H9 (cell line): ENCODE measurements around the gene EFTUD2. TPM values are rescaled to one million over a fixed set of nuclear protein-coding genes. Genes with fewer than 3 reads are reported as not detected.

Experiments used
- DNase-seq: peaks from one replicate; pipeline ENCODE4 v3.0.0-alpha.2; 2017
- H2AFZ ChIP-seq: one replicate; pipeline ENCODE4 v1.6.1; 2013; ENCODE audit warnings: mild to moderate bottlenecking, low read length, control low read depth, moderate library complexity
- H2AK5ac ChIP-seq: 2 replicates; pipeline ENCODE4 v1.6.1; 2013; ENCODE audit warnings: low read length, control low read depth, mixed read lengths; ENCODE audit not compliant: insufficient read length
- H2BK120ac ChIP-seq: one replicate; pipeline ENCODE4 v1.6.1; 2013; ENCODE audit warnings: low read depth, mild to moderate bottlenecking, low read length, control low read depth, inconsistent platforms; ENCODE audit not compliant: poor library complexity, severe bottlenecking
- H2BK12ac ChIP-seq: 2 replicates; pipeline ENCODE4 v1.6.1; 2013; ENCODE audit warnings: low read length, control low read depth, mixed read lengths, low read depth; ENCODE audit not compliant: insufficient read length
- H2BK15ac ChIP-seq: 2 replicates; pipeline ENCODE4 v1.6.1; 2013; ENCODE audit warnings: low read depth, low read length, control low read depth
- H2BK20ac ChIP-seq: one replicate; pipeline ENCODE4 v1.6.1; 2013; ENCODE audit warnings: low read depth, mild to moderate bottlenecking, low read length, control low read depth, inconsistent platforms; ENCODE audit not compliant: poor library complexity, severe bottlenecking
- H2BK5ac ChIP-seq: 2 replicates; pipeline ENCODE4 v1.6.1; 2013; ENCODE audit warnings: low read length, control low read depth, mixed read lengths; ENCODE audit not compliant: insufficient read length
- H3K14ac ChIP-seq: 2 replicates; pipeline ENCODE4 v1.6.1; 2013; ENCODE audit warnings: low read length, control low read depth; ENCODE audit not compliant: insufficient read depth
- H3K18ac ChIP-seq: 2 replicates; pipeline ENCODE4 v1.6.1; 2013; ENCODE audit warnings: low read depth, mild to moderate bottlenecking, mixed read lengths, low read length, control low read depth; ENCODE audit not compliant: insufficient read length
- H3K23ac ChIP-seq: 2 replicates; pipeline ENCODE4 v1.6.1; 2013; ENCODE audit warnings: low read length, control low read depth, mixed read lengths, low read depth; ENCODE audit not compliant: insufficient read length
- H3K23me2 ChIP-seq: 2 replicates; pipeline ENCODE4 v1.6.1; 2013; ENCODE audit warnings: low read depth, mild to moderate bottlenecking, mixed read lengths, low read length, control low read depth; ENCODE audit not compliant: insufficient read length, poor library complexity, severe bottlenecking
- H3K27ac ChIP-seq: 2 replicates; pipeline ENCODE4 v1.5.1; 2013; ENCODE audit warnings: low read length, control low read depth, mixed read lengths, low read depth; ENCODE audit not compliant: insufficient read length
- H3K27me3 ChIP-seq: 2 replicates; pipeline ENCODE4 v1.6.1; 2013; ENCODE audit warnings: low read length, control low read depth, inconsistent platforms; ENCODE audit not compliant: insufficient read depth
- H3K4ac ChIP-seq: 2 replicates; pipeline ENCODE4 v1.6.1; 2013; ENCODE audit warnings: low read depth, mild to moderate bottlenecking, control low read depth, inconsistent platforms, low read length, moderate library complexity
- H3K4me1 ChIP-seq: 2 replicates; pipeline ENCODE4 v1.6.1; 2013; ENCODE audit warnings: low read length, control low read depth, inconsistent platforms; ENCODE audit not compliant: insufficient read depth
- H3K4me2 ChIP-seq: 2 replicates; pipeline ENCODE4 v1.6.1; 2013; ENCODE audit warnings: low read length, control low read depth, mixed read lengths; ENCODE audit not compliant: insufficient read length, insufficient read depth
- H3K56ac ChIP-seq: 2 replicates; pipeline ENCODE4 v1.6.1; 2013; ENCODE audit warnings: low read depth, mild to moderate bottlenecking, mixed read lengths, low read length, control low read depth; ENCODE audit not compliant: insufficient read length
- H3K79me1 ChIP-seq: 2 replicates; pipeline ENCODE4 v1.6.1; 2013; ENCODE audit warnings: low read depth, mild to moderate bottlenecking, moderate library complexity, low read length, control low read depth, inconsistent platforms; ENCODE audit not compliant: insufficient read depth, poor library complexity, severe bottlenecking
- H3K79me2 ChIP-seq: 2 replicates; pipeline ENCODE4 v1.6.1; 2013; ENCODE audit warnings: low read length, control low read depth, inconsistent platforms; ENCODE audit not compliant: insufficient read depth
- H3K9ac ChIP-seq: 2 replicates; pipeline ENCODE4 v1.6.1; 2013; ENCODE audit warnings: low read length, control low read depth, mixed read lengths; ENCODE audit not compliant: insufficient read length; ENCODE audit errors: extremely low read depth
- H3K9me3 ChIP-seq: one replicate; pipeline ENCODE4 v1.6.1; 2013; ENCODE audit warnings: low read depth, low read length, inconsistent platforms; ENCODE audit not compliant: control insufficient read depth
- H3T11ph ChIP-seq: one replicate; pipeline ENCODE4 v1.6.1; 2013; ENCODE audit warnings: mild to moderate bottlenecking, low read length, control low read depth, inconsistent platforms
- H4K20me1 ChIP-seq: one replicate; pipeline ENCODE4 v1.6.1; 2013; ENCODE audit not compliant: control insufficient read depth, insufficient read length, insufficient read depth
- H4K5ac ChIP-seq: 2 replicates; pipeline ENCODE4 v1.6.1; 2013; ENCODE audit warnings: low read depth, mild to moderate bottlenecking, mixed read lengths, low read length, control low read depth; ENCODE audit not compliant: insufficient read length
- H4K8ac ChIP-seq: replicated peaks from 2 replicates; pipeline ENCODE4 v1.6.1; 2013; ENCODE audit warnings: low read length, control low read depth, mixed read lengths, low read depth; ENCODE audit not compliant: insufficient read length
- H4K91ac ChIP-seq: 2 replicates; pipeline ENCODE4 v1.6.1; 2013; ENCODE audit warnings: low read depth, mild to moderate bottlenecking, moderate library complexity, mixed read lengths, low read length, control low read depth; ENCODE audit not compliant: insufficient read length
- H3K27ac Mint-ChIP-seq, 3 experiments: 2 replicates in 2 of 3; 3 replicates in 1 of 3; pipeline ENCODE4 v1.8.0; 2020 to 2021; ENCODE audit warnings: mixed read lengths in 3 of 3, mild to moderate bottlenecking in 1 of 3, moderate library complexity in 1 of 3
- H3K27me3 Mint-ChIP-seq: 2 replicates; pipeline ENCODE4 v1.8.0; 2021; ENCODE audit warnings: low read depth, mild to moderate bottlenecking, moderate library complexity, mixed read lengths
- H3K36me3 Mint-ChIP-seq, 3 experiments: 2 replicates in 2 of 3; 3 replicates in 1 of 3; pipeline ENCODE4 v1.8.0; 2020 to 2021; ENCODE audit warnings: low read depth in 3 of 3, mixed read lengths in 3 of 3; ENCODE audit not compliant: insufficient read depth in 1 of 3
- H3K4me1 Mint-ChIP-seq, 2 experiments: 2 replicates each; pipeline ENCODE4 v1.8.0; 2020; ENCODE audit warnings: mixed read lengths in 2 of 2
- H3K4me3 Mint-ChIP-seq, 2 experiments: 2 replicates in 1 of 2; 3 replicates in 1 of 2; pipeline ENCODE4 v1.8.0; 2020 to 2021; ENCODE audit warnings: mild to moderate bottlenecking in 2 of 2, mixed read lengths in 2 of 2, moderate library complexity in 1 of 2
- H3K9me3 Mint-ChIP-seq, 2 experiments: 2 replicates in 1 of 2; 3 replicates in 1 of 2; pipeline ENCODE4 v1.8.0; 2020; ENCODE audit warnings: mild to moderate bottlenecking in 2 of 2, mixed read lengths in 2 of 2, moderate library complexity in 1 of 2
- WGBS: extraction: QIAGEN DNeasy Blood & Tissue Kit; methylation state at CpG from one replicate; pipeline ENCODE4 v1.1.7; 2013; ENCODE audit warnings: missing lambda C conversion rate, low lambda C conversion rate, mixed read lengths; ENCODE audit not compliant: insufficient read length; ENCODE audit errors: extremely low coverage; 5-methylcytosine and 5-hydroxymethylcytosine counted together
- total RNA-seq: library from RNA; stranded (reverse); gene quantifications from 2 replicates; pipeline ENCODE4 v1.2.1, GENCODE V29; 2021
- TF ChIP-seq, protein P1 (sequence below): fragments of 200-600 bp; sonication (generic); conservative IDR thresholded peaks from 3 replicates; pipeline ENCODE4 v1.8.0; 2021; ENCODE audit warnings: antibody characterized with exemption, mild to moderate bottlenecking

EFTUD2 gene
- total RNA-seq, 1 experiment from 2014 or later, result 150 TPM

DNA sequence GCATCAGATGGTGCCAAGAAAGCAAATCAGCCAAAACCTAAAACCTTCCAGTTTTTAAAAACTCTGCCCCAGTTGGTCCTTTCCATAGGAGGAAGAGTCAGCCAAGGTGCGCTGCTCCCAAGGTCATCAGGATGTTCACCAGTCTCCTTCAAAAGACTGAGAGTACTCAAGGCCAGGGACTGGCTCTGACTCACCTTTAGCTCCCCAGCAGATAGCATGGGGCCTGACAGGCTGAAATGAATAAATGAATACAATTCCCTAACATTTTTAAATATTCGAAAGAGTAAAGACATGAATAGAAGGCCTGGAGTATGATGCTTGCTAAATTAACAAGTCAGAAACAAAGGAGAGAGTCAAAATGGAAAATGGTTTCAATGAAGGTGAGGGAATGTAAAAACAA is 19.2 kb downstream of the EFTUD2 start:
- no peak overlapping the region for H4K8ac ChIP-seq
- no peak overlapping the region for H3T11ph ChIP-seq
- no peak overlapping the region for H3K18ac ChIP-seq
- no peak overlapping the region for H3K23ac ChIP-seq
- no peak overlapping the region for H2BK120ac ChIP-seq
- no peak overlapping the region for H2BK5ac ChIP-seq
- H3K4me2 ChIP-seq, result no peak overlapping the region
- H3K27ac Mint-ChIP-seq, result no peak overlapping the region; a peak in 2 of 7 replicates
- H4K91ac ChIP-seq, result no peak overlapping the region
- no peak overlapping the region for H3K27ac ChIP-seq
- DNase-seq, result no peak
- H3K4ac ChIP-seq, result no peak overlapping the region
- H4K5ac ChIP-seq, result no peak overlapping the region
- no peaks in the 10 kb centered on the region for H3K9me3 ChIP-seq
- no peak overlapping the region for H3K4me3 Mint-ChIP-seq
- no peak overlapping the region for H3K56ac ChIP-seq
- no peaks in the 10 kb centered on the region for H3K27me3 ChIP-seq
- no peaks in the 10 kb centered on the region for H3K27me3 Mint-ChIP-seq
- no peak overlapping the region for H2AK5ac ChIP-seq
- H2AFZ ChIP-seq, result no peak overlapping the region
- no peaks in the 10 kb centered on the region for H3K79me1 ChIP-seq
- peaks cover 45 to 86% (median 77%) of the 10 kb centered on the region in 3 experiments for H3K36me3 Mint-ChIP-seq
- no CpG with 5 or more reads among the region's 2 CpGs for WGBS
- H3K9ac ChIP-seq, result no peak overlapping the region
- H3K79me2 ChIP-seq, result no peaks in the 10 kb centered on the region
- TF ChIP-seq, protein P1, sequence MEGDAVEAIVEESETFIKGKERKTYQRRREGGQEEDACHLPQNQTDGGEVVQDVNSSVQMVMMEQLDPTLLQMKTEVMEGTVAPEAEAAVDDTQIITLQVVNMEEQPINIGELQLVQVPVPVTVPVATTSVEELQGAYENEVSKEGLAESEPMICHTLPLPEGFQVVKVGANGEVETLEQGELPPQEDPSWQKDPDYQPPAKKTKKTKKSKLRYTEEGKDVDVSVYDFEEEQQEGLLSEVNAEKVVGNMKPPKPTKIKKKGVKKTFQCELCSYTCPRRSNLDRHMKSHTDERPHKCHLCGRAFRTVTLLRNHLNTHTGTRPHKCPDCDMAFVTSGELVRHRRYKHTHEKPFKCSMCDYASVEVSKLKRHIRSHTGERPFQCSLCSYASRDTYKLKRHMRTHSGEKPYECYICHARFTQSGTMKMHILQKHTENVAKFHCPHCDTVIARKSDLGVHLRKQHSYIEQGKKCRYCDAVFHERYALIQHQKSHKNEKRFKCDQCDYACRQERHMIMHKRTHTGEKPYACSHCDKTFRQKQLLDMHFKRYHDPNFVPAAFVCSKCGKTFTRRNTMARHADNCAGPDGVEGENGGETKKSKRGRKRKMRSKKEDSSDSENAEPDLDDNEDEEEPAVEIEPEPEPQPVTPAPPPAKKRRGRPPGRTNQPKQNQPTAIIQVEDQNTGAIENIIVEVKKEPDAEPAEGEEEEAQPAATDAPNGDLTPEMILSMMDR, result no peak
- H3K23me2 ChIP-seq, result no peaks in the 10 kb centered on the region
- H4K20me1 ChIP-seq, result no peaks in the 10 kb centered on the region
- H2BK20ac ChIP-seq, result no peak overlapping the region
- H2BK12ac ChIP-seq, result no peak overlapping the region
- H3K4me1 ChIP-seq, result no peaks in the 10 kb centered on the region
- H3K4me1 Mint-ChIP-seq, result no peaks in the 10 kb centered on the region
- H3K9me3 Mint-ChIP-seq, result no peaks in the 10 kb centered on the region
- H3K14ac ChIP-seq, result no peak overlapping the region
- no peak overlapping the region for H2BK15ac ChIP-seq
